Measurements from ENCODE around the gene MDN1. TPM values are rescaled to one million over a fixed set of nuclear protein-coding genes. Genes with fewer than 3 reads are reported as not detected.

The MDN1 gene
- polyA plus RNA-seq, 1 experiment: 3.3 TPM

DNA sequence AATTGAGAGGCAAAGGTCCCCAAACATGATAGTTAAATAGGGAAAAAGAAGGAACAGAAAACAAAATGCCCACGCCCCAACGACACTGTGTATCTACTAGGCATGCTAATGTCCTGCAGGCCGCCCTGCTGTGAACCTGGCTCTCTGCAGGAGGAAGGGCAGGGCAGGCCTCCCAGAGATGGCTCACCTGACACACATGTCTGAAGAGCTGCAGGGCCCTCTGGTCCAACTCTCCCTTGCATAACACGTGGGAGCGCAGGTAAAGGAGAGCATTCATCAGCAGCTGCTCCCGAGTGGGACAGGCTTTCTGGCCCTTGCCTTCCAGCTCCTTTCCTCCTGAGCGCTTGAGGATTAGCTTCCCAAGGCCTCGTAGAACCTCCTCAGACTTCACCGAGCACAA, 127.3 kb downstream of the MDN1 start:
- no peak for TF ChIP-seq CTCF (IDR thresholded peaks at IDR 0.05; ENCODE audit: insufficient read depth, low read depth, low read length)
- peaks cover 27% of the 10 kb centered on the region for H3K36me3 ChIP-seq (ENCODE audit: control insufficient read depth, insufficient read depth, low read length)
- CTCF ChIA-PET: interaction anchor here (0.6 kb wide), 1 partner anchor 132 kb away, joined by 3 read pairs; no protein-coding TSS in a partner anchor

GRCh38 chr6:89690944-89691324, 128.7 kb downstream of the MDN1 start:
- H3K27me3 ChIP-seq (ENCODE audit: control insufficient read depth, insufficient read depth, low read length): no peaks in the 10 kb centered on the region
- no peak overlapping the region for H3K4me3 ChIP-seq (ENCODE audit: low read depth, low read length)
- peaks cover 25% of the 10 kb centered on the region for H3K36me3 ChIP-seq (ENCODE audit: control insufficient read depth, insufficient read depth, low read length)
- DNase-seq (ENCODE audit: low read depth): no peak
- no peak for TF ChIP-seq CTCF (IDR thresholded peaks at IDR 0.05; ENCODE audit: insufficient read depth, low read depth, low read length)
- ChIA-PET CTCF (interaction anchor here (0.9 kb wide), 1 partner anchor 249 kb away, joined by 3 read pairs; no protein-coding TSS in a partner anchor), POLR2A (no interaction called here)

More for the DNA sequence above, 127.3 kb downstream of the MDN1 start:
- Histone ChIP-seq H3K4me3 (ENCODE audit: low read depth, low read length) (no peak overlapping the region), H3K27me3 (ENCODE audit: control insufficient read depth, insufficient read depth, low read length) (no peaks in the 10 kb centered on the region)
- POLR2A ChIA-PET: no interaction called here
- DNase-seq (ENCODE audit: low read depth): no peak

DNA sequence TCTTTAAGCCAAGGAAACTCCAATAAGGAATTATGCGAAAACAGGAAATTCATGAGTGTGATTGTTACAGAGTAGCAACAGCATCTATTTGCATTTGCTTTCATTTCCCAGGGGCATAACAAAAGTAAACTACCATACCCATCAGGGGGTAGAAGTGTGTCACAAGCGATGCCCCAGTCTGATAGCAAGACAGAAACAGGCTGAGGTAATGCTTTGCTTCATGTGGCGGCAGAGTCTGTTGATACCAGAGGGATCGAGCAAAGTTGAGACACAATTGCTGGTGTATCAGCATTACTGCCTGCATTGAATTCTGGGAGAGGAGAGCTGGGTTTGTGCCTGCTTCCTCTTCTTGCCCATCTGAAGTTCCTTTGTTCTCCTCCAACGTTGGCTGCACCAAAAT, 129.9 kb downstream of the MDN1 start:
- Histone ChIP-seq H3K36me3 (ENCODE audit: control insufficient read depth, insufficient read depth, low read length) (peaks cover 21% of the 10 kb centered on the region), H3K27me3 (ENCODE audit: control insufficient read depth, insufficient read depth, low read length) (no peaks in the 10 kb centered on the region), H3K4me3 (ENCODE audit: low read depth, low read length) (no peak overlapping the region)
- TF ChIP-seq CTCF (IDR thresholded peaks at IDR 0.05; ENCODE audit: insufficient read depth, low read depth, low read length): no peak
- CTCF ChIA-PET: no interaction called here
- POLR2A ChIA-PET: no interaction called here
- no peak for DNase-seq (ENCODE audit: low read depth)

GRCh38 chr6:89688328-89688727, 131.3 kb downstream of the MDN1 start:
- ChIA-PET POLR2A (no interaction called here), CTCF (no interaction called here)
- Histone ChIP-seq H3K4me3 (ENCODE audit: low read depth, low read length) (no peak overlapping the region), H3K27me3 (ENCODE audit: control insufficient read depth, insufficient read depth, low read length) (no peaks in the 10 kb centered on the region), H3K36me3 (ENCODE audit: control insufficient read depth, insufficient read depth, low read length) (peaks cover 17% of the 10 kb centered on the region)
- TF ChIP-seq CTCF (IDR thresholded peaks at IDR 0.05; ENCODE audit: insufficient read depth, low read depth, low read length): no peak
- DNase-seq (ENCODE audit: low read depth): no peak

- ChIA-PET CTCF (no interaction called here), POLR2A (no interaction called here)
- TF ChIP-seq CTCF (IDR thresholded peaks at IDR 0.05; ENCODE audit: insufficient read depth, low read depth, low read length): no peak
- Histone ChIP-seq H3K27me3 (ENCODE audit: control insufficient read depth, insufficient read depth, low read length) (no peaks in the 10 kb centered on the region), H3K36me3 (ENCODE audit: control insufficient read depth, insufficient read depth, low read length) (peaks cover 15% of the 10 kb centered on the region), H3K4me3 (ENCODE audit: low read depth, low read length) (no peak overlapping the region)
- DNase-seq (ENCODE audit: low read depth): no peak
Observed at GRCh38 chr6:89685311-89685710, 134.3 kb downstream of the MDN1 start.
